Nephron progenitor cell (in vitro differentiated cells): ENCODE data around the gene GAD1.

Source experiments
- DNase-seq: peaks from one replicate; pipeline ENCODE4 v3.0.0; 2021
- H3K27ac Mint-ChIP-seq: 2 replicates; pipeline ENCODE4 v1.8.0; 2021; ENCODE audit warnings: mild to moderate bottlenecking, moderate library complexity, mixed read lengths
- H3K27me3 Mint-ChIP-seq: 2 replicates; pipeline ENCODE4 v1.8.0; 2021; ENCODE audit warnings: mild to moderate bottlenecking, low read depth, mixed read lengths; ENCODE audit not compliant: poor library complexity
- H3K36me3 Mint-ChIP-seq: 2 replicates; pipeline ENCODE4 v1.8.0; 2021; ENCODE audit warnings: low read depth, mixed read lengths
- H3K4me1 Mint-ChIP-seq: 2 replicates; pipeline ENCODE4 v1.8.0; 2021; ENCODE audit warnings: mixed read lengths
- H3K4me3 Mint-ChIP-seq: 2 replicates; pipeline ENCODE4 v1.8.0; 2021; ENCODE audit warnings: mild to moderate bottlenecking, moderate library complexity, mixed read lengths
- H3K9me3 Mint-ChIP-seq: 2 replicates; pipeline ENCODE4 v1.8.0; 2021; ENCODE audit warnings: mild to moderate bottlenecking, moderate library complexity, mixed read lengths
- TF ChIP-seq, protein P1 (sequence below): fragments of 200-600 bp; sonication (generic); IDR thresholded peaks from 2 replicates; pipeline ENCODE4 v1.5.0; 2021; ENCODE audit warnings: antibody characterized with exemption

GAD1 gene

DNA sequence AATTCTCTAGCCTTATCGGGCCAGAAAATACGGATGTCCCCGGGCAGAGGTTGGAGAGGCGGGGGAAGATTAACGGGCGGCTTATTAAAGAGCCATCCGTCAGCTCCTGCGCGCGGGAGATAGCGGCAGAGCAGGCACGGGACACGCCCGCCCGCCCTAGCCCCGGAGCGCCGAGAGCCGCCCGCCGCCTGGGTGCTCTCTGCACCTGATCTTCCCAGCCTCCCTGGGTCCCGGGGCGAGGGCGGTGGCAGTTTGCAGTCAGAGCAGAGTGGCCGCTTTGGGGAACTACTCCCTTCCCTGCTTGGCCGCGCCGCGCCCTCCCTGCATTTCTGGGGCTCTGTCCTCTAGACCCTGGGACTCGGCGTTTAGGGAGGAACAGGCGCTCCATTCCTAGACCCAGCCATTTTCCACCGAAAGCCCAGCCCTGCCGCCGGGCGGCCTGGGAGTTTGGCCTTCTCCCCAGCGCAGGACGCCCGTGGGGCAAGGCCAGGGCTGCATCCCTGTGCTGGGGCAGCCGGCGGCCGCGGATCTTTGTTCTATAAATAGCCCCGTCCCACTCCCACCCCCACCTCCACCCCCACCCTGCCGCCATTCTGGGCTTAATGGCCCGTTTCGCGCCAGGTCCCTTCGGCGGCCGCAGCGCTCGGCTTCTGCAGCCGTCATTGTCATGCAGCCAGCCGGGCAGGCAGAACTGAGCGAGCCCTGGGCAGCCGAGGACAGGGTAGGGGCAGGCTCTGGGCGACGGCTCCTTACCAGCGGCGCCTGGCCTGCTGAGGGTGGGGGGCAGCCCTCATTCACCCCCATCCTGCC, 6.6 kb downstream of the GAD1 start:
- no peaks in the 10 kb centered on the region for H3K9me3 Mint-ChIP-seq
- H3K36me3 Mint-ChIP-seq = no peaks in the 10 kb centered on the region
- H3K4me3 Mint-ChIP-seq = peak overlapping the region; percentile 83
- DNase-seq = peak; percentile 66
- TF ChIP-seq, protein P1, sequence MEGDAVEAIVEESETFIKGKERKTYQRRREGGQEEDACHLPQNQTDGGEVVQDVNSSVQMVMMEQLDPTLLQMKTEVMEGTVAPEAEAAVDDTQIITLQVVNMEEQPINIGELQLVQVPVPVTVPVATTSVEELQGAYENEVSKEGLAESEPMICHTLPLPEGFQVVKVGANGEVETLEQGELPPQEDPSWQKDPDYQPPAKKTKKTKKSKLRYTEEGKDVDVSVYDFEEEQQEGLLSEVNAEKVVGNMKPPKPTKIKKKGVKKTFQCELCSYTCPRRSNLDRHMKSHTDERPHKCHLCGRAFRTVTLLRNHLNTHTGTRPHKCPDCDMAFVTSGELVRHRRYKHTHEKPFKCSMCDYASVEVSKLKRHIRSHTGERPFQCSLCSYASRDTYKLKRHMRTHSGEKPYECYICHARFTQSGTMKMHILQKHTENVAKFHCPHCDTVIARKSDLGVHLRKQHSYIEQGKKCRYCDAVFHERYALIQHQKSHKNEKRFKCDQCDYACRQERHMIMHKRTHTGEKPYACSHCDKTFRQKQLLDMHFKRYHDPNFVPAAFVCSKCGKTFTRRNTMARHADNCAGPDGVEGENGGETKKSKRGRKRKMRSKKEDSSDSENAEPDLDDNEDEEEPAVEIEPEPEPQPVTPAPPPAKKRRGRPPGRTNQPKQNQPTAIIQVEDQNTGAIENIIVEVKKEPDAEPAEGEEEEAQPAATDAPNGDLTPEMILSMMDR = no peak
- peaks cover 18% of the 10 kb centered on the region for H3K27me3 Mint-ChIP-seq
- H3K4me1 Mint-ChIP-seq = peaks cover 74% of the 10 kb centered on the region
- H3K27ac Mint-ChIP-seq = peak overlapping the region; percentile 15

DNA sequence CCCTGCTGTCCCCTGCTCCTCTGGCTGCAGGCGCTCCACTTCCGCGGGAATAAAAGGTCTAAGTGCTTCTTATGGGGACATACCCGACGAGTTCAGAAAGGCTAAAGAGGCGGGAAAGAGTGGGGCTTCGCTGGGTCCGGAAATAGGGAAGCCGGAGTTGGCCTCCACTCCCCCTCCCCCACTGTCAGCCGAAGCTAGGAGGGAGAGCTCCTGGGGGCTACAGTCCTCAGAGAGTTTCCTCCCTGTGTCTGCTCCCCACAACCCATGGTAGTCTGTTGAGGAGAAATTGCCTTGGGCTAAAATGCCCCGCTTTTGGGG, 7.2 kb downstream of the GAD1 start:
- TF ChIP-seq, protein P1 = no peak
- H3K27ac Mint-ChIP-seq = no peak overlapping the region
- H3K36me3 Mint-ChIP-seq = no peaks in the 10 kb centered on the region
- peaks cover 18% of the 10 kb centered on the region for H3K27me3 Mint-ChIP-seq
- peak overlapping the region; percentile 83 for H3K4me3 Mint-ChIP-seq
- DNase-seq = no peak
- H3K9me3 Mint-ChIP-seq = no peaks in the 10 kb centered on the region
- H3K4me1 Mint-ChIP-seq = peaks cover 72% of the 10 kb centered on the region

DNA sequence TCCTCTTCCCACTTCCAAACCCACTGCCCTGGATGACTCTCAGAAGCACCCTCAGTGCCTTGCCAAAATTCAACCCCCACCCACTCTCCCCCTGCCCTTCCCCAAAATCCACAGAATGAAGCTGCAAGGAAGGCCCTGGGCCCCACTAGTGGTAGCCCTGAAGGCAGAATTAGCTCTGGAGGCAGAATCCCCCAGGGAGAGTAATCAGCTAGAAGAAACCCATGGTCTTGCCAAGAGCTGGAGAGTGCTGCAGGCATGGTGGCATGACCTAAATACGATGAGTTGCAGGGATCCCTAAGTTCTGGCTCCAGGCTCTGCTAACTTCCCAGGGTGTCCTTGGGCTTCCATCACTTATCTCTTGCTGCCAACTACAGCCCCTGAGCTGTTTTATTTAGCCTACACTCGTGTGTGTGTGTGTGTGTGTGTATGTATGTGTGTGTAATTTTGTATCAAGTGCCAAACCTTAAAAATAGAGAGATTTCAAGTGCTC, 7.9 kb downstream of the GAD1 start:
- peak overlapping the region; percentile 83 for H3K4me3 Mint-ChIP-seq
- peaks cover 72% of the 10 kb centered on the region for H3K4me1 Mint-ChIP-seq
- H3K27ac Mint-ChIP-seq = no peak overlapping the region
- H3K27me3 Mint-ChIP-seq = peaks cover 18% of the 10 kb centered on the region
- TF ChIP-seq, protein P1 = no peak
- no peaks in the 10 kb centered on the region for H3K9me3 Mint-ChIP-seq
- H3K36me3 Mint-ChIP-seq = peaks cover under 1% of the 10 kb centered on the region
- DNase-seq = no peak

DNA sequence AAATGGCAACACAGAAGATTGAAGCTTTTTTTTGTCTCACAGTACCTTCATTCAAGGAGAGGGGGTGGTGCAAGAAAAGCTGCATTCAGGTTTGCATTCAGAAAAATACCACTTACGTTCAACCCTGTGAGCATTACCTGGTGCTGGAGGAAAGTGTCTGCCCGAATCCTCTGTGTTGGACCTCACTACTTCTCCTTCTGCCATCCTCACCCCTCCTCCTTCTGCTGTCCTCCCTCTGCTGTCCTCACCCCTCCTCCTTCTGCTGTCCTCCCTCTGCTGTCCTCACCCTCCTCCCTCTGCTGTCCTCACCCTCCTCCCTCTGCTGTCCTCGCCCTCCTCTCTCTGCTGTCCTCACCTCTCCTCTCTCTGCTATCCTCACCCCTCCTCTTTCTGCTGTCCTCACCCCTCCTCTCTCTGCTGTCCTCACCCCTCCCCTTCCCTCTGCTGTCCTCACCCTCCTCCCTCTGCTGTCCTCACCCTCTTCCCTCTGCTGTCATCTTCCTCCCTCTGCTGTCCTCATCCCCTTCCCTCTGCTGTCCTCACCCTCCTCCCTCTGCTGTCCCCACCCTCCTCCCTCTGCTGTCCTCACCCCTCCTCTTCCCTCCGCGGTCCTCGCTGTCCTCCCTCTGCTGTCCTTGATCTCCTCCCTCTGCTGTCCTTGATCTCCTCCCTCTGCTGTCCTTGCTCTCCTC, 11.3 kb downstream of the GAD1 start:
- H3K36me3 Mint-ChIP-seq = peaks cover 33% of the 10 kb centered on the region
- H3K27ac Mint-ChIP-seq = no peak overlapping the region
- DNase-seq = no peak
- H3K4me1 Mint-ChIP-seq = peaks cover 44% of the 10 kb centered on the region
- no peak overlapping the region for H3K4me3 Mint-ChIP-seq
- TF ChIP-seq, protein P1 = no peak
- H3K9me3 Mint-ChIP-seq = no peaks in the 10 kb centered on the region
- peaks cover 3% of the 10 kb centered on the region for H3K27me3 Mint-ChIP-seq

DNA sequence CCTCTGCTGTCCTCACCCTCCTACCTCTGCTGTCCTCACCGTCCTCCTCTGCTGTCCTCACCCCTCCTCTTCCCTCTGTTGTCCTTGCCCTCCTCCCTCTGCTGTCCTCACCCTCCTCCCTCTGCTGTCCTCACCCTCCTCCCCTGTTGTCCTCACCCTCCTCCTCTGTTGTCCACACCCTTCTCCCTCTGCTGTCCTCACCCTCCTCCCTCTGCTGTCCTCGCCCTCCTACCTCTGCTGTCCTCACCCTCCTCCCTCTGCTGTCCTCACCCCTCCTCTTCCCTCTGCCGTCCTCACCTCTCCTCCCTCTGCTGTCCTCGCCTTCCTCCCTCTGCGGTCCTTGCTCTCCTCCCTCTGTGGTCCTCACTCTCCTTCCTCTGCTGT, 11.8 kb downstream of the GAD1 start:
- H3K27me3 Mint-ChIP-seq = peaks cover 3% of the 10 kb centered on the region
- H3K27ac Mint-ChIP-seq = no peak overlapping the region

More for the DNA sequence above, 11.8 kb downstream of the GAD1 start:
- Mint-ChIP-seq H3K36me3 (peaks cover 35% of the 10 kb centered on the region), H3K4me1 (peaks cover 43% of the 10 kb centered on the region), H3K9me3 (no peaks in the 10 kb centered on the region), H3K4me3 (no peak overlapping the region)
- DNase-seq = no peak
- TF ChIP-seq, protein P1 = no peak
